ENCODE results near the gene KCNE2.
A peak's percentile ranks its signal among the peaks of the same experiment; 100 is the strongest.

Gene KCNE2

GRCh38 chr21:34340061-34340460 lies 23.7 kb upstream of the KCNE2 start:
- Histone ChIP-seq H2BK5ac (ENCODE audit: low read depth, low read length, poor library complexity, severe bottlenecking) (no peak overlapping the region), H3K4ac (ENCODE audit: low read depth in 1 of 2, low read length in 2 of 2) (no peak overlapping the region), H3K4me3 (ENCODE audit: insufficient read depth in 1 of 2, low read depth in 1 of 2, low read length in 2 of 2) (no peak overlapping the region), H2BK12ac (ENCODE audit: low read length in 2 of 2) (no peak overlapping the region), H3K14ac (ENCODE audit: low read length in 2 of 2) (peak overlapping the region in 1 of 2 experiments; percentile 49), H3K23ac (ENCODE audit: low read length in 2 of 2) (no peak overlapping the region), H2AK5ac (ENCODE audit: low read length, severe bottlenecking) (no peak overlapping the region), H3K9me3 (ENCODE audit: control insufficient read depth, low read length) (no peaks in the 10 kb centered on the region), H3K36me3 (ENCODE audit: control insufficient read depth in 1 of 2, insufficient read depth in 2 of 2, low read depth in 1 of 2, low read length in 2 of 2) (no peaks in the 10 kb centered on the region), H3K27ac (ENCODE audit: low read length, poor library complexity, severe bottlenecking) (no peak overlapping the region), H2AFZ (ENCODE audit: low read depth, low read length) (no peak overlapping the region), H3K18ac (ENCODE audit: low read depth in 1 of 2, low read length in 2 of 2) (peak overlapping the region in 1 of 2 experiments; percentile 41), H3K4me1 (ENCODE audit: control insufficient read depth, insufficient read depth, low read depth, low read length) (peaks cover 12% of the 10 kb centered on the region), H3K27me3 (ENCODE audit: control insufficient read depth in 1 of 2, insufficient read depth in 1 of 2, low read length in 2 of 2) (no peaks in the 10 kb centered on the region), H3K9ac (ENCODE audit: low read length) (no peak overlapping the region), H2BK15ac (ENCODE audit: low read depth, poor library complexity, severe bottlenecking) (no peak overlapping the region), H4K91ac (ENCODE audit: low read length) (no peak overlapping the region), H4K8ac (ENCODE audit: low read length) (no peak overlapping the region), H3K4me2 (ENCODE audit: low read length, poor library complexity, severe bottlenecking) (no peak overlapping the region), H2BK120ac (ENCODE audit: low read depth, low read length) (no peak overlapping the region), H3K79me1 (replicated peaks; ENCODE audit: low read length, poor library complexity, severe bottlenecking) (no peaks in the 10 kb centered on the region)
- DNase-seq: no peak
- WGBS: 50% methylated on average over 1 of the region's 3 CpGs

GRCh38 chr21:34342476-34342875 lies 21.3 kb upstream of the KCNE2 start:
- no peak overlapping the region for H3K4me2 ChIP-seq (ENCODE audit: low read length, poor library complexity, severe bottlenecking)
- H3K9me3 ChIP-seq (ENCODE audit: control insufficient read depth, low read length): no peaks in the 10 kb centered on the region
- H3K27me3 ChIP-seq (ENCODE audit: control insufficient read depth in 1 of 2, insufficient read depth in 1 of 2, low read length in 2 of 2): no peaks in the 10 kb centered on the region
- H3K4ac ChIP-seq (ENCODE audit: low read depth in 1 of 2, low read length in 2 of 2): no peak overlapping the region
- H2AK5ac ChIP-seq (ENCODE audit: low read length, severe bottlenecking): no peak overlapping the region
- H3K18ac ChIP-seq (ENCODE audit: low read depth in 1 of 2, low read length in 2 of 2): no peak overlapping the region
- H4K8ac ChIP-seq (ENCODE audit: low read length): no peak overlapping the region
- H4K91ac ChIP-seq (ENCODE audit: low read length): no peak overlapping the region
- no peaks in the 10 kb centered on the region for H3K36me3 ChIP-seq (ENCODE audit: control insufficient read depth in 1 of 2, insufficient read depth in 2 of 2, low read depth in 1 of 2, low read length in 2 of 2)
- no peak overlapping the region for H3K23ac ChIP-seq (ENCODE audit: low read length in 2 of 2)
- peak overlapping the region; percentile 38 to 57 for H2BK12ac ChIP-seq (ENCODE audit: low read length in 2 of 2)
- no peak overlapping the region for H3K27ac ChIP-seq (ENCODE audit: low read length, poor library complexity, severe bottlenecking)
- no peak overlapping the region for H2BK5ac ChIP-seq (ENCODE audit: low read depth, low read length, poor library complexity, severe bottlenecking)
- DNase-seq: no peak
- H2BK15ac ChIP-seq (ENCODE audit: low read depth, poor library complexity, severe bottlenecking): peak overlapping the region; percentile 4
- no peak overlapping the region for H3K9ac ChIP-seq (ENCODE audit: low read length)
- whole genome bisulfite sequencing: 100% methylated on average over 5 of the region's 5 CpGs
- peaks cover 18% of the 10 kb centered on the region for H3K4me1 ChIP-seq (ENCODE audit: control insufficient read depth, insufficient read depth, low read depth, low read length)
- H3K4me3 ChIP-seq (ENCODE audit: insufficient read depth in 1 of 2, low read depth in 1 of 2, low read length in 2 of 2): no peak overlapping the region
- H2BK120ac ChIP-seq (ENCODE audit: low read depth, low read length): no peak overlapping the region
- H3K14ac ChIP-seq (ENCODE audit: low read length in 2 of 2): peak overlapping the region in 1 of 2 experiments; percentile 50
- no peaks in the 10 kb centered on the region for H3K79me1 ChIP-seq (replicated peaks; ENCODE audit: low read length, poor library complexity, severe bottlenecking)
- H2AFZ ChIP-seq (ENCODE audit: low read depth, low read length): no peak overlapping the region

- no peak overlapping the region for H3K18ac ChIP-seq (ENCODE audit: low read depth in 1 of 2, low read length in 2 of 2)
- no peak overlapping the region for H4K8ac ChIP-seq (ENCODE audit: low read length)
- H2BK12ac ChIP-seq (ENCODE audit: low read length in 2 of 2): no peak overlapping the region
- no peak overlapping the region for H3K9ac ChIP-seq (ENCODE audit: low read length)
- no peaks in the 10 kb centered on the region for H3K36me3 ChIP-seq (ENCODE audit: control insufficient read depth in 1 of 2, insufficient read depth in 2 of 2, low read depth in 1 of 2, low read length in 2 of 2)
- no peak overlapping the region for H3K4me2 ChIP-seq (ENCODE audit: low read length, poor library complexity, severe bottlenecking)
- no peaks in the 10 kb centered on the region for H3K79me1 ChIP-seq (replicated peaks; ENCODE audit: low read length, poor library complexity, severe bottlenecking)
- no peak overlapping the region for H3K23ac ChIP-seq (ENCODE audit: low read length in 2 of 2)
- no peak for DNase-seq
- peaks cover 18% of the 10 kb centered on the region for H3K4me1 ChIP-seq (ENCODE audit: control insufficient read depth, insufficient read depth, low read depth, low read length)
- no peak overlapping the region for H3K27ac ChIP-seq (ENCODE audit: low read length, poor library complexity, severe bottlenecking)
- H2BK5ac ChIP-seq (ENCODE audit: low read depth, low read length, poor library complexity, severe bottlenecking): no peak overlapping the region
- H3K27me3 ChIP-seq (ENCODE audit: control insufficient read depth in 1 of 2, insufficient read depth in 1 of 2, low read length in 2 of 2): no peaks in the 10 kb centered on the region
- no peak overlapping the region for H3K4ac ChIP-seq (ENCODE audit: low read depth in 1 of 2, low read length in 2 of 2)
- H3K4me3 ChIP-seq (ENCODE audit: insufficient read depth in 1 of 2, low read depth in 1 of 2, low read length in 2 of 2): no peak overlapping the region
- no peaks in the 10 kb centered on the region for H3K9me3 ChIP-seq (ENCODE audit: control insufficient read depth, low read length)
- no peak overlapping the region for H2BK120ac ChIP-seq (ENCODE audit: low read depth, low read length)
- H2BK15ac ChIP-seq (ENCODE audit: low read depth, poor library complexity, severe bottlenecking): no peak overlapping the region
- H2AK5ac ChIP-seq (ENCODE audit: low read length, severe bottlenecking): no peak overlapping the region
- H2AFZ ChIP-seq (ENCODE audit: low read depth, low read length): no peak overlapping the region
- WGBS: 86% methylated on average over 6 of the region's 7 CpGs
- no peak overlapping the region for H4K91ac ChIP-seq (ENCODE audit: low read length)
- no peak overlapping the region for H3K14ac ChIP-seq (ENCODE audit: low read length in 2 of 2)
These were observed 20.5 kb upstream of the KCNE2 start for GRCh38 chr21:34343347-34343746.

- no peak overlapping the region for H3K4me3 ChIP-seq (ENCODE audit: insufficient read depth in 1 of 2, low read depth in 1 of 2, low read length in 2 of 2)
- no peak overlapping the region for H3K4ac ChIP-seq (ENCODE audit: low read depth in 1 of 2, low read length in 2 of 2)
- no peak overlapping the region for H2BK12ac ChIP-seq (ENCODE audit: low read length in 2 of 2)
- H2AK5ac ChIP-seq (ENCODE audit: low read length, severe bottlenecking): no peak overlapping the region
- H4K91ac ChIP-seq (ENCODE audit: low read length): no peak overlapping the region
- H2BK120ac ChIP-seq (ENCODE audit: low read depth, low read length): no peak overlapping the region
- no peak overlapping the region for H3K14ac ChIP-seq (ENCODE audit: low read length in 2 of 2)
- no peak overlapping the region for H3K18ac ChIP-seq (ENCODE audit: low read depth in 1 of 2, low read length in 2 of 2)
- H3K27ac ChIP-seq (ENCODE audit: low read length, poor library complexity, severe bottlenecking): no peak overlapping the region
- H3K27me3 ChIP-seq (ENCODE audit: control insufficient read depth in 1 of 2, insufficient read depth in 1 of 2, low read length in 2 of 2): no peaks in the 10 kb centered on the region
- no peak overlapping the region for H3K9ac ChIP-seq (ENCODE audit: low read length)
- peaks cover 18% of the 10 kb centered on the region for H3K4me1 ChIP-seq (ENCODE audit: control insufficient read depth, insufficient read depth, low read depth, low read length)
- no peak overlapping the region for H2BK5ac ChIP-seq (ENCODE audit: low read depth, low read length, poor library complexity, severe bottlenecking)
- H3K9me3 ChIP-seq (ENCODE audit: control insufficient read depth, low read length): no peaks in the 10 kb centered on the region
- H3K36me3 ChIP-seq (ENCODE audit: control insufficient read depth in 1 of 2, insufficient read depth in 2 of 2, low read depth in 1 of 2, low read length in 2 of 2): no peaks in the 10 kb centered on the region
- H2AFZ ChIP-seq (ENCODE audit: low read depth, low read length): no peak overlapping the region
- H4K8ac ChIP-seq (ENCODE audit: low read length): no peak overlapping the region
- no peak for DNase-seq
- no peak overlapping the region for H3K23ac ChIP-seq (ENCODE audit: low read length in 2 of 2)
- 84% methylated on average over 14 of the region's 14 CpGs for WGBS
- H3K79me1 ChIP-seq (replicated peaks; ENCODE audit: low read length, poor library complexity, severe bottlenecking): no peaks in the 10 kb centered on the region
- H2BK15ac ChIP-seq (ENCODE audit: low read depth, poor library complexity, severe bottlenecking): no peak overlapping the region
- H3K4me2 ChIP-seq (ENCODE audit: low read length, poor library complexity, severe bottlenecking): no peak overlapping the region
These were observed 19.9 kb upstream of the KCNE2 start for GRCh38 chr21:34343838-34344381.
